ENCODE measurements around the gene RNF6. TPM values are rescaled to one million over a fixed set of nuclear protein-coding genes. Genes with fewer than 3 reads are reported as not detected.

The RNF6 gene
- total RNA-seq, 1 experiment from 2014 or later: 61.9 TPM

GRCh38 chr13:26225896-26226617 lies 3.9 kb upstream of the RNF6 start:
- DNase-seq (ENCODE audit: low spot score): no peak

- DNase-seq (ENCODE audit: low spot score): no peak
These were observed 469 bp upstream of the RNF6 start for GRCh38 chr13:26222520-26223046.

DNA sequence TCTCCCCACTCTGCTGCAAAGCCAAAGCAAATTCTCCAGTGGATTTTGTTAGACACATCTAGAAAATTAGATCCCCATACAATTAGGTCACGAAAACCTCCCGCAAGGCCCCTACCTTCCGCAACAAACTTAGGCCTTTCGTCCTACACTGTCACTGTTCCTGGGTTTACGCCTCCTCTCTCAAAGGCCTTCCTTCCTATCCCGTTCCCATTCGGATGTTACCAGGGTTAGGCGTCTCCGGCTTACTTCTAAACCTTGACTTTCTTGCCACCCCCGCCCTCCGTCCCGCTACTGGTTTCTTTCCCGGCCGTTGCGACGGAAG lies 754 bp downstream of the RNF6 start:
- DNase-seq (ENCODE audit: low spot score): no peak

DNA sequence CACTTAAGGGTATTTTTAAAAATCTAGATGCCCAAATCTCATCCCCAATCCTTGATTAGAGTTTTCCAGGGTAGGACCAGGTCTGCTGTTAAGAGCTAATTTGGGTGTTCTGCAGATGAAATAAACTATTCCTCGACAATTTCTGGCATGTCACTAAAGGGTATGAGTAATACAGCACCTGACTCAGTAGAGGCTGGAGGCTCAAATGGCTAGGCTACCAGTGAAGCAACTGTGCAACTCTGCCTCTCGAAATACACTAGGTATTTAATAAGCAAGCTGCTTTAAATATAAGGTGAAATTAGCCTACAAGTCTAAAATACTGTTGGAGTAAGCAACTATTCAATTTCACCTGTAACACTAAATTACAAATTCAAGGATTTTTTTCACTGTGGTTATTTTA lies 1.5 kb downstream of the RNF6 start:
- DNase-seq (ENCODE audit: low spot score): peak; percentile 40

DNA sequence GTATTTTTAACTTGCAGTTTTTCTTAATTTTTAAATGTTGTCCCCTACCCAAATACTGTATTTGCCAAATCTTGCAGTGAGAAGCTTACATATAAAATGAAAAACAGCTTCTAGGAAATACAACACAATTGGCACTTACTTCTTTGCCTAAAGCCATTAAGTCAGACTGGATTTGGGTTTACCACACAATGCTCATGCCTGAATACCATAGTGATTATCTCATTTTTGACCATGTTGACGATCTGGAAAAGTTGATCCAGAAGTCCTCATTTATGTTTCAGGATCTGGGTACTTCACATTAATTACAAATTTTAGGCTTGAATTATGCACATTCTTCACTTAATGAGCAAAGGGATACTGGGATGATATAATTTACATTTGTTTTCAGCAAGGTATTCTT lies 2.4 kb downstream of the RNF6 start:
- no peak for DNase-seq (ENCODE audit: low spot score)

- DNase-seq (ENCODE audit: low spot score): no peak
These were observed 6.1 kb downstream of the RNF6 start for GRCh38 chr13:26216042-26216441.

DNA sequence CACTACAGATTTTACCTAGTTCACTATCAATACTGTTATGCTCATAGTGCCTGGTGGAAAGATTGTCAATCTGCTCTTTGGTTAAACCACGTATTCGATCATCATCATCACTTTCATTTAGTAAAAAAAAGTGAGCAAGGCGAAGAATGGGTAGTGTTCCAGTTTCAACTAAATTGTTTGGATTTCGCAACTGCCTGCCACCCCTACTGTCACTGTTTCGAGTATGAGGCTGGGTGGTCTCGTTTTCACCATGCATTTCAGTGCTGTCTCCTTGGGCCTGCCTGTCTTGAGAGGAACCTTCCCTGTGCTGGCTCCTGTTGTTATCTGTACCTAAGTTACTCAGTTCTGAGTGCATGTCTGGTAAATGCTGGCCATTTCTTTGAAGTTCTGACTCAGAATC lies 8.1 kb downstream of the RNF6 start:
- no peak for DNase-seq (ENCODE audit: low spot score)

- DNase-seq (ENCODE audit: low spot score): no peak
These were observed 8.8 kb downstream of the RNF6 start for GRCh38 chr13:26213345-26213744.

- DNase-seq (ENCODE audit: low spot score): no peak
These were observed 13.8 kb downstream of the RNF6 start for GRCh38 chr13:26208287-26208686.

GRCh38 chr13:26202365-26202972 lies 19.6 kb downstream of the RNF6 start:
- DNase-seq (ENCODE audit: low spot score): peak; percentile 27

DNA sequence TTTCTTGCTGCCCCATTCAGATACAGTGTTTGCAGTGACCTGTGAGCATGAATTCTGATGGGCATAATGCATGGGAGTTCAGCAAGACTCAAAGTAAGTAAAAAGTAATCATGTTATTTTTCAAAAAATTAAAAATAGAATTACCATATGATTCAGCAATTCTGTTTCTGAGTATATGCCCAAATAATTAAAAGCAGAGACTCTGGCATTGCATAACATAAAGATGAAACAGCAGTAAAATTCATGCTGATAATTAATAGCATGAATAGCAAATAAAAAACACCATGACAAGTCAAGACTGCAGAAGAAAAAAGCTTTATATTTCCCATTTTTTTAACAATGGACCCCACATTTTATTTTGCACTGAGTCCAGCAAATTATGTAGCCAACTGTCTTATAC lies 21.3 kb downstream of the RNF6 start:
- DNase-seq (ENCODE audit: low spot score): no peak

- no peak for DNase-seq (ENCODE audit: low spot score)
These were observed 24.0 kb downstream of the RNF6 start for GRCh38 chr13:26198116-26198515.

DNA sequence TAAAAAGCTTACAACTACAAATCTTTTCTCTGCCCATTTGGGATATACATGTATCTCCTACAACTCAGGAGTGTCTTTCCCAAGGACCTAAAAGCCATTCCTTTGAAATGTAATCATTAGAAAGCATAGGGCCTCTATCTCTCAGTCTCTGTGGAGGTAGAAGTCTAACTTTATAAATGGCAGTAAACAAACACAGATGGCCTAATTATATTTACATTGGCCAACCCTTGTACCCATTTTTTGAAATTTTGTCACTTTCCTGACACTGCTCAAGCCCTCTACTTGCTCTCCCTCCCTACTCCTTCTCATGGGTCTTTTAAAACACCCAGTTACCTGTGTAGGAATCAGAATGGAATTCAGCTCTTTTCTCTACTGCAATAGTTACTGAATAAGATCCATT lies 24.8 kb downstream of the RNF6 start:
- no peak for DNase-seq (ENCODE audit: low spot score)

DNA sequence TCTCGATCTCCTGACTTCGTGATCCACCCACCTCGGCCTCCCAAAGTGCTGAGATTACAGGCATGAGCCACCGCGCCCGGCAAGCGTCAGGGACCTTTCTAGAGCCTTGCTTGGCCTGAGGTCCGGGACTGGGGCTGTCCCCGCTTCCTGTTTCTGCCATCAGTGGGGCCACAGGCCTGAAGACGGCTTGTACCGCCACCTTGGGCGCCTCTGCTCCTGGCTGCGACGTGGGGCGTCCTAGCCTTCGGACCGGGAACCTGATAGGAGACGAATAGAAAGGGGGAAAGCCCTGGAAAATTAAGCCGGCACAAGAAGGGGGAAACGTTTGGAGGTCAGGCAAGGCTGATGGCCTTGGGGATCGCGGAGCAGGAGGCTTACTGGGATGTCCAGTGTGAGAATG lies 35.1 kb downstream of the RNF6 start:
- DNase-seq (ENCODE audit: low spot score): no peak

DNA sequence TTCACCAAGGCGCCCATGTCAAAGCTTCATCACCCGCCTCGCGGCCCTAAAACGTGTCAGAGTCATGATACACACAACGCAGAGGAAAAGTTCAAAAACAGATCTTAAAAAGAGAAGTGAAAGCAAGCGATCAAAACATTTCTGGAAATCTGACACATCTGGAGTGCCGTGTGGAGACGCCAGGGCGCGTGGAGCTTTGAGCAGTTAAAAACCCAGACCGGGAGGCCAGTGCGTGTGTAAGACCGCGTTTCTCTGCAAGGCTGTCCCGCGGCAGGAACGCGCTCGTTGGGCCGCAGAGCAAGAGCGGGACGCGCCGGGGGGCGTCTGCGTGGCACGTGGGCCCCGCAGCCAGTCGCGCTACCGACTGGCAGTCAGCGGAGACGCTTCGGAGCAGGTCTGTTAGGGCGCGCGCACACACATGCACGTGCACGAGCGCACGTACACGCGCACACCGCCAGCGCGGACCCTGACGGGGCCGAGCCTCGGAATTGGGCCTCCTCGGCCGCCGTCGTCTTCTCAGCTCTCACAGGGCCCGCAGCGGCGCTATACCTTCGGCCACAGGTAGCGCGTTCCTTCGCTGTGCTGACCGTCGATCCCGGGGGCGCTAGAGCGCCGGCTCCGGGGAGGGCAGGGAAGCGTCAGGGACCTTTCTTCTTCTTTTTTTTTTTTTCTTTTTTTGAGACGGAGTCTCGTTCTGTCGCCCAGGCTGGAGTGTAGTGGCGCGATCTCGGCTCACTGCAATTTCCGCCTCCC lies 35.8 kb downstream of the RNF6 start:
- DNase-seq (ENCODE audit: low spot score): peak; percentile 47

DNA sequence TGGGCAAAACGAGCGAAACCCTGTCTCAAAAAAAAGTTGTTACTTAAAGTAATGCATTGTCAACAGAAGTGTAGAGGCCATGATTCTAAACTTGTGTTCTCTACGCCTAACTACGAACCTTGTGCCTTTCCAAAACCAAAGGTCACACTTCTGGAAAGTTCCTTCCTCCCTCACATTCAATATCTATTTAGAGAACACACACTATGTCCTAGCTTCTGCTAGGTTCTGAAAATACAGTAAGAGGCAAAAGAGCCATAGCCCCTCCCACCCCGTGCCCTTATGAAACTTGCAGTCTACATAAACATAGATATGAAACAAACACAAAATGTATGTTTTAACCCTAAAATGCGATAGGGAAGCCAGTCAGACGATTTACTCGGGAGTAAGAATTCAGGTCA lies 36.4 kb downstream of the RNF6 start:
- DNase-seq (ENCODE audit: low spot score): no peak

DNA sequence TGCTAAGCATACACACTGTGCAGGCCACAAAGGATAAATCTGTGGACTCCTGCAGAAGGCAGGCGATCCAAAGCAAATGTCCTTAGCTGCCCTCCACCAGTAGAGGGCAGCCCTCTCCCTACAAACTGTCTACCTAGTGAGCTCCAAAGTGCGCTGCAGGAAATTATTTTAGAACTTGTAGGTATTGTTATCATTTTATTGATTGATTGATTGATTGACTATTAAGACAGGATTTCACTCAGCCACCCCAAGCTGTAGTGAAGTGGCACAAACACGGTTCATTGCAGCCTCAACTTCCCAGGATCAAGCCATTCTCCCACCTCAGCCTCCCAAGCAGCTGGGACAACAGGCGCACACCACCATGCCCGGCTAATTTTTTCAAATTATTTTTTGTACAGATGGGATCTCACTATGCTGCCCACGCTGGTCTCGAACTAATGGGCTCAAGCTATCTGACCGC lies 37.3 kb downstream of the RNF6 start:
- peak; percentile 42 for DNase-seq (ENCODE audit: low spot score)

DNA sequence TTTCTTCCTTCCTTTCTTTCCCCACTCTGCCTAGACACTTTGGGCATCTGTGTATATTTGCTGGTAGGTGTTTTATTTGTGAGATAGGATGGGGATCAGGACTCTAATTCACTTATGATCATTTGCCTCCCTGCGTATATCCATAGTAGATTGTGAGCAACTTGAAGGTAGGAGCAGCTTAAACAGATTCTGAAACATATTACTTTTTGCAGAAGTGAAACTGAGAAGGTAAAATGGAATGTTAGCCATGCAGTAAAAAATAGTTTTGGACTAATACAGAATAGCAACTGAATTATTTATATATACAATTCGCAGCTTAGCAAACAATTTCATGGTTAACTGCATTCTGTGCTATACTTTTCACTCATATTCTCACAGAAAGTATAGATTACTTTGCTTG lies 38.7 kb downstream of the RNF6 start:
- DNase-seq (ENCODE audit: low spot score): no peak

DNA sequence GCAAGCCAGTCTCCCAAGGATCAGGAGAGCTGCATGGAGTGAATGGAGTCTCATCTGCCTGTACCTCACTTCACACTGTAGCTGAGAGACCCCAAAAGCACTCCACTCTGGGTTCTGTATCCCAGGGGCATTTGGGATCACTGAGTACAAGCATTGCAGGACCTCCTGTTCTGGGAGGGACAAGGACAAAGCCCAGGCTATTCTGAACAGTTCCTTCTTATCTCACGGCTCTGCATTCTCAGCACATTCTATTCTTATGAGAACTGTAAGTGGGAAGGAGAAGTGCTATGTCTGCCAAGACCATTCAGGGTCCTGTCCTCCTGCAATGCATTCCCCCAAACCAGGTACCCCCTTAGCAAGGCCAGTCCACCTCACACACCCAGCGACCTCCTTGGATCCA lies 42.8 kb downstream of the RNF6 start:
- no peak for DNase-seq (ENCODE audit: low spot score)

GRCh38 chr13:26168835-26169234 lies 53.3 kb downstream of the RNF6 start:
- no peak for DNase-seq (ENCODE audit: low spot score)

- no peak for DNase-seq (ENCODE audit: low spot score)
These were observed 53.8 kb downstream of the RNF6 start for GRCh38 chr13:26168237-26168814.

GRCh38 chr13:26163812-26164211 lies 58.3 kb downstream of the RNF6 start:
- no peak for DNase-seq (ENCODE audit: low spot score)
